Dendritic cell treated with granulocyte-macrophage colony-stimulating factor and Interleukin-4, amounts not matched to agents 40 ng/mL and 50 ng/mL, for 4 days (primary cell): ENCODE results near the gene APEX1.

Experiments used
- H3K27ac Mint-ChIP-seq: one replicate; pipeline ENCODE4 v1.8.0; 2022; ENCODE audit warnings: mild to moderate bottlenecking, mixed read lengths
- H3K27me3 Mint-ChIP-seq: one replicate; pipeline ENCODE4 v1.8.0; 2022; ENCODE audit warnings: mild to moderate bottlenecking, mixed read lengths
- H3K36me3 Mint-ChIP-seq: one replicate; pipeline ENCODE4 v1.8.0; 2022; ENCODE audit warnings: low read depth, mixed read lengths
- H3K4me1 Mint-ChIP-seq: one replicate; pipeline ENCODE4 v1.8.0; 2022; ENCODE audit warnings: low read depth, mixed read lengths
- H3K4me3 Mint-ChIP-seq: one replicate; pipeline ENCODE4 v1.8.0; 2022; ENCODE audit warnings: mild to moderate bottlenecking, moderate library complexity, mixed read lengths
- H3K9me3 Mint-ChIP-seq: one replicate; pipeline ENCODE4 v1.8.0; 2022; ENCODE audit warnings: mixed read lengths
- intact Hi-C: fragments of 100-400 bp; cut with micrococcal nuclease; formaldehyde crosslinking; loops from one replicate; pipeline ENCODE4 v1.15.0; 2022

APEX1 gene

DNA sequence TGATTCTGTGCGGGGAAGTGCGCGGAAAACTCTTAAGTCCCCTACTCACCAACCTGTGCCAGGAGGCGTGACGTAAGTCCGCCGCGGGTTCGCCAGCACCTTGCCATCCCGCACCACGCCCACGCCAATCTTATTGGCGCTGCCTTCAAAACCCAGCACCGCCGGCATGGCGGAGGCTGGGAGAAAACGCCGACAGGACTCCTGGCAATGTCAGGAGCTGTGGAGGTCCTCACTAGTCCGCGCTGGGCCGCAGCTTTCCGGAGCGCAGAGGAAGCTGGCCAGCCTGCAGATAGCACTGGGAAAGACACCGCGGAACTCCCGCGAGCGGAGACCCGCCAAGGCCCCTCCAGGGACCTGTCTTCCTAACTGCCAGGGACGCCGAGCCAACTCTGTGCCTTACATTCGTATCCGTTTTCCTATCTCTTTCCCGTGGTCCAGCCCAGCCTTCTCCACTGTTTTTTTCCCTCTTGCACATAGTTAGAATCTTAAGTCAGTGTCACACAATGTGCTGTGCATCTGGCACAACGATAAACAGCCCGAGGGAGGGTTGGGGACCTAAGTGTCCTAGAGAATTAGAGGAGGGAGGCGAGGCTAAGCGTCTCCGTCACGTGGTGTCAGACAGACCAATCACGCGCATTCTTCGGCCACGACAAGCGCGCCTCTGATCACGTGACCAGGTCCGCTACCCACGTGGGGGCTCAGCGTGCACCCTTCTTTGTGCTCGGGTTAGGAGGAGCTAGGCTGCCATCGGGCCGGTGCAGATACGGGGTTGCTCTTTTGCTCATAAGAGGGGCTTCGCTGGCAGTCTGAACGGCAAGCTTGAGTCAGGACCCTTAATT is at the start of gene APEX1, which contains the start of gene OSGEP:
Gene APEX1 (plus strand): TSS at position 711 of the 839 bp plus-strand sequence. CDS start 420 bp downstream, outside the sequence.
Gene OSGEP (minus strand): TSS at position 297 of the 839 bp plus-strand sequence. CDS start 129 bp downstream, at position 168.
- Mint-ChIP-seq H3K4me3 (no peak within 1 kb of the TSS), H3K27ac (no peak within 1 kb of the TSS), H3K36me3 (no peaks in the 10 kb centered on the region)

DNA sequence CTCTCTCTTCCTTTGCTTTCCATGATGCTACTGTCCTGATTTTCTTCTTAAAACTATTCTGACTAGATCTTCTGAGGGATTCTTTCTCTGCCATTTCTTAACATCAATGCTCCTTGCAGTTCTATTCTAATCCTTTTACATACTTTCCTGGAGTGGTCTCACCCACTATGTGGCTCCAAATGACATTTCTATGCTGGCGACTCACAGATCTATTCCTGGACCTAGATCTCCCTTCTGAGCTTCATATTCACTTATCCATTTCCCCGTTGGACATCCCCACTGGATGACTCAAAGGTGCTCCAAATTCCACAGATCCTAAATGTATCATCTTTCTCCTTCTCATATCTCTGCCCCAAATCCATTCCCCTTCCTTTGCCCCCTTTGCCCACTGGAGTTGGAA is 45.8 kb upstream of the APEX1 start:
- Mint-ChIP-seq H3K27ac (peak overlapping the region; percentile 4), H3K4me1 (peaks cover 59% of the 10 kb centered on the region), H3K9me3 (no peaks in the 10 kb centered on the region), H3K4me3 (no peak overlapping the region), H3K27me3 (no peaks in the 10 kb centered on the region), H3K36me3 (peaks cover 80% of the 10 kb centered on the region)
- intact Hi-C loops: no loop called here

More for the DNA sequence above, at the start of gene APEX1, which contains the start of gene OSGEP:
- Mint-ChIP-seq H3K4me1 (peaks cover 18% of the 10 kb centered on the region), H3K27me3 (no peaks in the 10 kb centered on the region), H3K9me3 (no peaks in the 10 kb centered on the region)
- intact Hi-C loops: loop anchor here (2.0 kb wide), 3 partner anchors 14 to 112 kb away; partner anchors contain the start of genes PARP2, PNP and TEP1

DNA sequence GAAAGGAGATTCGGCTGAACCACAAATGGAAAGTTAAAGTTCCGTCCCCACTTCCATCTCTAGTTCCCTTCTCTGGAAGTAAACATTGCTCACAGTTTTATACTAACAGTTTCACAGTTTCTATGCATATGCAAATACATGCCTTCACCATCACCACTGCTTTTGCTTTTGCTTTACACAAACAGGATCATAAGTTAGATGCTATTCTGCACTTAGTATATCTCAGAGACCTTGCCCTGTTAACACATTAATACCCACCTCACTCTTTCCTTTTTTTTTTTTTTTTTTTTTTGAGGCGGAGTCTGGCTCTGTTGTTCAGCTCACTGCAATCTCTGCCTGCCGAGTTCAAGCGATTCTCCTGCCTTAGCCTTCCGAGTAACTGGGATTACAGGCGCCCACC is 42.6 kb upstream of the APEX1 start:
- Mint-ChIP-seq H3K4me1 (peaks cover 47% of the 10 kb centered on the region), H3K36me3 (peaks cover 48% of the 10 kb centered on the region), H3K27ac (peak overlapping the region; percentile 92), H3K4me3 (peak overlapping the region; percentile 95), H3K27me3 (no peaks in the 10 kb centered on the region), H3K9me3 (no peaks in the 10 kb centered on the region)
- intact Hi-C loops: loop anchor here (2.0 to 10.0 kb wide), 4 partner anchors 42 to 275 kb away; partner anchors contain the start of genes ANG, APEX1, OSGEP and PARP2

DNA sequence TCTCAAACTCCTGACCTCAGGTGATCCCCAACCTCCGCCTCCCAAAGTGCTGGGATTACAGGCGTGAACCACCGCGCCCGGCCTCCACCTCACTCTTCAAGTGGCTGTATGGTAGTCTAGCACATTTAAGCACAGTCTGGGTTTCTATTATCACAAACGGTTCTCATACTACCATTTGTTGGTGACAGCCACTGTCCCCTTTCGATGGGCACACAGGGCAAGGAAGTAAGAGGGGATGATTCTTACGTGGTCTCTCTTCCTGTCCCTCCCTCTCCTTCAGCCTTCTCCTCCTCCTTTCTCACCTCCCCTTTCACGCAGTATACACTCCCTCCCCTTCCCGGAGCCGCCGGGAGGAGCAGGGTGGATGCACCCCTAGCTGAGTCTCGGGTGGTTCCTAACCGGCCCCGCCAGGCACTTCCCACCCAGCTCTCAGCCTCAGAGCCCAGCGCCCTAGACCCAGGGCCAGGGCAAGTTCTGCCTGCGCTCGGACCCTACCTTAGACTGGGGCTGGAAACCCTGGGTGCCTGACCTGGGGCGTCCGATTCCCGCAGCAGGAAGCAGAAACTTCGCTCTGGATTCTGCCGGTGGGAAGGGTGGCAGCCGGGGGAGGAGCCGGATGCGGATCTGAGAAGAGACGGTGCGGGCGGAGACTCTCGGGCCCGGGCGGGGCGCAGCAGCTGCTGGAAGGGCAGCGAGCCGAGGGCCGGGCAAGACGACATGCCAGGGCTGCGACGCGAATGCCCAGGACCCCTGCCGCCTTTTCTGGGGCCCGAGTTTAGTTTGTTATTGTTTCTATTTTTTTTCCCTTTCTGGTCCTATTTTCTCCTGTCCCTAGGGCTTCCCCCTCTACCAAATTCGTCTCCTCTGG is 41.9 kb upstream of the APEX1 start, which contains the start of gene TEP1:
Gene TEP1 (minus strand): TSS at position 626 of the 868 bp plus-strand sequence. CDS start 5,062 bp downstream, outside the sequence.
- Mint-ChIP-seq H3K4me3 (peak within 1 kb of the TSS; percentile 95), H3K9me3 (no peaks in the 10 kb centered on the region), H3K4me1 (peaks cover 44% of the 10 kb centered on the region), H3K27me3 (no peaks in the 10 kb centered on the region), H3K27ac (peak within 1 kb of the TSS; percentile 92), H3K36me3 (peaks cover 41% of the 10 kb centered on the region)
- intact Hi-C loops: loop anchor here (2.0 to 10.0 kb wide), 4 partner anchors 42 to 274 kb away; partner anchors contain the start of genes ANG, APEX1, OSGEP and PARP2

DNA sequence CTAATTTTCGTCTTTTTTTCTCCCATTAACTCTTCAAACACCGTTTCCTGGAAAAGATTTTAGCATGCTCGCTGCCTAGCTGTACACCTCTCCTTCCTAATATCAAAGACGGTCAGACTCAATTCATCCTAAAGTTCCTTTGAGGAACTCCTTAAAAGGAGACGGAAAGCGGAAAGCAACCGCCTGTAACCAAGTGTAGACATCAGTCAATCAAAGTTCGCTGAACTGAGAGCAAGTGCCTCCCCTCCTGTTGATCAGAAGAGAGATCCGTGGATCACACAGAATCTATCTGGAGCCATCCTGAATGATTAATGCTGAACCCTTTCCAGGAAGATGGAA is 41.3 kb upstream of the APEX1 start:
- H3K4me3 Mint-ChIP-seq: peak overlapping the region; percentile 95
- intact Hi-C loops: loop anchor here (2.0 to 10.0 kb wide), 4 partner anchors 41 to 274 kb away; partner anchors contain the start of genes ANG, APEX1, OSGEP and PARP2
- H3K27ac Mint-ChIP-seq: peak overlapping the region; percentile 92
- no peaks in the 10 kb centered on the region for H3K9me3 Mint-ChIP-seq
- peaks cover 35% of the 10 kb centered on the region for H3K36me3 Mint-ChIP-seq
- H3K27me3 Mint-ChIP-seq: no peaks in the 10 kb centered on the region
- H3K4me1 Mint-ChIP-seq: peaks cover 47% of the 10 kb centered on the region

DNA sequence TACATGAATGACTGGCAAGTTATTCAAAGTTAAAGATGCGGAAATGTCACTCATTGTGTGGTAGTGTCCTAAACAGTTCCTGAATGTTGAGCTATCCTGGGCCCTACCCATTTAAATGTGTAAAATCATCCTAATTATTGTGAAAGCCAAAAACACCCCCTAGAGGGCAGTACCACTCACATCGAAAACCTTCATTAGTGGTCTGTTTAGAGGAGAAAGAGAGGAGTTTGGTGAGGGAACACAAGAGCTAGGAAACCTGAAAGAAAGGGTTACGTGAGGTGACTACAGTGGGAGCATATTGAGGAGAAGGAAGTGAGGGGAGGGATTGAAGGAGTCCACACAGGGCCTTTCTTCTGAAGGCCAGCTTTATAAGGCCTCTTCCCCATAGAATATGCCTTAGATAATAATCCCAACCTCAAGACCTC is 39.2 kb upstream of the APEX1 start:
- intact Hi-C loops: loop anchor here (10.0 kb wide), 1 partner anchor 71 kb away; the partner anchor contains the start of gene PARP2
- Mint-ChIP-seq H3K27ac (peak overlapping the region; percentile 57), H3K4me3 (no peak overlapping the region), H3K27me3 (no peaks in the 10 kb centered on the region), H3K9me3 (no peaks in the 10 kb centered on the region), H3K36me3 (peaks cover 23% of the 10 kb centered on the region), H3K4me1 (peaks cover 46% of the 10 kb centered on the region)

DNA sequence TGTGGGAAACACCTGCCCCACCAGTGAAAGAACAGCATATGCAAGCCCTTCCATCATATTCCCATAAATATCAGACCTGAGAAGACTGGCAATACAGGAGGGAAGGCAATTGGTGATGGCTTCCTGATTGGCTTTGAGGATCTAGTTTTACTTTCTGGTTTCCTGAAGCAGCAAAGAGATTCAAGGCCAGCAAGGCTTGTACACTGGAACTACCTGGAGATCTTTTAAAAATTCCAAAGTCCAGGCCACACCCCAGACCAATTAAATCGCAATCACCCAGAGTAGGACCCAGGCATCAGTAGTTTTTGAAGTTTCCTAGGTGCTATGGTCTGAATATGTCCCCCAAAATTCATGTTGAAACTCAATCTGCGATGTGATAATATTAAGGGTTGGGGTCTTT is 38.8 kb upstream of the APEX1 start:
- Mint-ChIP-seq H3K4me1 (peaks cover 42% of the 10 kb centered on the region), H3K27ac (peak overlapping the region; percentile 57), H3K4me3 (no peak overlapping the region), H3K9me3 (no peaks in the 10 kb centered on the region), H3K36me3 (peaks cover 19% of the 10 kb centered on the region), H3K27me3 (no peaks in the 10 kb centered on the region)
- intact Hi-C loops: loop anchor here (10.0 kb wide), 1 partner anchor 71 kb away; the partner anchor contains the start of gene PARP2

DNA sequence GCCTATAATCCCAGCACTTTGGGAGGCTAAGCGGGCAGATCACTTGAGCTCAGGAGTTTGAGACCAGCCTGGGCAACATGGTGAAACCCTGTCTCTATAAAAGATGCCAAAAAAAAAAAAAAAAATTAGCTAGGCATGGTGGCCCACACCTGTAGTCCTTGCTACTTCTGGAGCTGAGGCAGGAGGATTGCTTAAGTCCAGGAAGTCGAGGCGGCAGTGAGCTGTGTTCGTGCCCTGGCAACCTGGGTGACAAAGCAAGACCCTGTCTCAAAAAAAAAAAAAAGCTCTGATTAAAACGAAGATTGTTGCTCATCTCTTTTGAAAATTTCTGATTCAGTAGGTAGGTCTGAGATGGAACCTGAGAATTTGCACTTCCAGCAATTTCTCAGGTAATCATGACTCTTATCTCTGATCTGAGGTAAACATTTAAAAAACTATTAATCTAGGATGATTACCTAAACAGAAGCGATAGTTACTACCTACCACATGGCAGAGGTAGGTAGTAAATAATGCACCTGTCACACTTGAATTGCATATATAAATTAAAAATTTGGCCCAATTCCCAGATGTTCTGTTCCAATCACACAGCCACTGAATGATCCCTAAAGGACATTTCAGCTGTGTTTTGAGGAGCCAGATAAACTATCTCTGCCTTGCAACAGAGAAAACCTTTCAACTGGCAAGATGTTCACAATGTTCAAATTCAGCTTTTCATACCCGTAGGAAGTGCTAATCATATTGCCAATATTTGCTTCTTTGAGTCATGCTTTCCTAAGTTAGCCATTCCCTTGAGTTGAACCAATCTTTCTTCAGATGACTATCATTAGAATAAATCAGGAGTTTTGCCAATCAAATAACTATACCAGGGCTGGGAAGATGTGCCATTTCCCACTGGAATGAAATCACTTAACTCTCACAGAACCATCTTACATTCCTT is 37.5 kb upstream of the APEX1 start:
- no peak overlapping the region for H3K4me3 Mint-ChIP-seq
- H3K27ac Mint-ChIP-seq: no peak overlapping the region
- H3K27me3 Mint-ChIP-seq: no peaks in the 10 kb centered on the region
- peaks cover 39% of the 10 kb centered on the region for H3K4me1 Mint-ChIP-seq
- intact Hi-C loops: loop anchor here (10.0 kb wide), 1 partner anchor 73 kb away; the partner anchor contains the start of gene PARP2
- H3K36me3 Mint-ChIP-seq: peaks cover 14% of the 10 kb centered on the region
- no peaks in the 10 kb centered on the region for H3K9me3 Mint-ChIP-seq

DNA sequence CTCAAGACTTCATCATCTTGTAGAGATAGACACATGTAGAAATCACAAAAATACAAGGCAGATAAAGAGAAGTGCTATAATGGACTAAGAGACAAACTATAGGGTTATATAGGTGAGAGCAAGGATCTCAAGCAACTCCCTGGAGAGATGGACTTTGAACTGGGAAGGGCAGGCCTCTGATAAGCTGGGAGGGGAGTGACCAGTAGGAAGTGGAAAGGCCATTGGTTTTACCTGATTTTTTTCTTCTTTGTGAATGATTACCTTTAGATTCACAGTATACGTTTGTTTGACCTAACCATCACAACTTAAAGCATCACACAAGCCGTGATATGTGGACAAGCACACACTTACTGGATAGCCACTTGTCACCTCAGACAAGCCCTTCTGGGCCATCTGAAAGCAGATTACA is 36.5 kb upstream of the APEX1 start:
- Mint-ChIP-seq H3K27ac (no peak overlapping the region), H3K36me3 (peaks cover 4% of the 10 kb centered on the region), H3K4me3 (no peak overlapping the region), H3K27me3 (no peaks in the 10 kb centered on the region), H3K4me1 (peaks cover 37% of the 10 kb centered on the region), H3K9me3 (no peaks in the 10 kb centered on the region)
- intact Hi-C loops: loop anchor here (10.0 kb wide), 1 partner anchor 74 kb away; the partner anchor contains the start of gene PARP2

DNA sequence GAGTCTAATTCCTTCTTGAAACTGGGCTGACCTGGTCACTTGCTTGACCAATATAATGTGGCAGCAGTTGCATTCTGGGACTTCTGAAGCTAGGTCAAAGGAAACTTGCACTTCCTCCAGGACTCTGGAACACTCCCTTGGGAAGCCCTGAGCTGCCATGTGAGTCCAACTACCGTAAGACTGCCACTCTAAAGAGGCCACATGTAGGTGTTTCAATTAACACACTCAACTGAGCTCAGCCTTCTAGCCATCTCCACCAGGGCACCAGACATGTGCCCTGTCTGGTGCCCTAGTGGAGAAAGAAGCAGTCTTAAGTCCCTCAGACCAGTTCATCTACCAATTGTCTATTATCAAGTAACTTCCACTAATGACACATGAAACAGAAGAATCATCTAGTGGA is 35.6 kb upstream of the APEX1 start:
- intact Hi-C loops: loop anchor here (10.0 kb wide), 1 partner anchor 75 kb away; the partner anchor contains the start of gene PARP2
- Mint-ChIP-seq H3K27me3 (no peaks in the 10 kb centered on the region), H3K4me3 (no peak overlapping the region), H3K9me3 (no peaks in the 10 kb centered on the region), H3K4me1 (peaks cover 30% of the 10 kb centered on the region), H3K36me3 (no peaks in the 10 kb centered on the region), H3K27ac (peak overlapping the region; percentile 47)

DNA sequence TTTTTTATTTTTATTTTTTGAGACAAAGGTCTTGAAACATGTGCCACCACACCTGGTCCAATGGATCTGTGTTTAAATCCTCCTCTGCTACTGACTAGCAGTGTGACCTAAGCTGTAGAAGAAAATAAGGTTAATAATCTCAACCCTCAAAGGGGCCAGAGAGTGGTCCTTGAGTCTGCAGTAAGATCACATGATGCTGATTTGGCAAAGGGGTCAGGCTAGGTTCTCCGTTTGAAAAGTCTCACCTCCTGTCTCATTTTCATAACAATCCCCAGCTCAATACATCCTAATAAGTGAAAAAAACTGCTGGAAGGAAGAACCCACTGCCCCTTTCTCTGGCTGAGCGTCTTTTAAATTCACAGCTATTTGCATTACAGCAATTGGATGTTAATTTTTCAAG is 33.8 kb upstream of the APEX1 start:
- Mint-ChIP-seq H3K36me3 (no peaks in the 10 kb centered on the region), H3K4me3 (no peak overlapping the region), H3K4me1 (peaks cover 37% of the 10 kb centered on the region), H3K27me3 (no peaks in the 10 kb centered on the region), H3K27ac (no peak overlapping the region), H3K9me3 (no peaks in the 10 kb centered on the region)
- intact Hi-C loops: no loop called here

DNA sequence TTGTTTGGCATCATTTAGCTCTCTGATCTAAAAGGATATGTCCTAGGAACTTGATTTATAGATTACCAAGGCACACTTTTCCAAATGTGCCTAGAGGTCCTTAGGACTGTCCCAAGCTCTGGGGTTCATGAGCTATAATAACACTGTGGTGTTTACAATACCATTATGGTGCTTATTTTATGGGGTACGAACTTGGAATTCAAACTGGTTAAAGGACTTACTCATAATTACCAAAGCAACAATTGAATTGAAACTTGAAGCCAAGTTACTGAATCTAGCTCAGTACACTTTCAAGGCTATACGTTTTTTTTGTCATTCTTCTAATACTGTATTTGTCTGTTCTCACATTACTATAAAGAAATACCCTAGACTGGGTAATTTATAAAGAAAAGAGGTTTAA is 32.1 kb upstream of the APEX1 start:
- intact Hi-C loops: no loop called here
- Mint-ChIP-seq H3K4me3 (no peak overlapping the region), H3K27ac (no peak overlapping the region), H3K4me1 (peaks cover 43% of the 10 kb centered on the region), H3K9me3 (no peaks in the 10 kb centered on the region), H3K27me3 (no peaks in the 10 kb centered on the region), H3K36me3 (no peaks in the 10 kb centered on the region)
